C4-2B (cell line): Measurements from ENCODE around the gene KRT37.

Experiments
- H3K27ac ChIP-seq: fragments of 450-650 bp; 2 replicates; pipeline ENCODE4 v1.5.1; 2017
- CTCF ChIP-seq: fragments of 450-650 bp; conservative IDR thresholded peaks from 2 replicates; pipeline ENCODE4 v1.5.1; 2017; ENCODE audit warnings: mild to moderate bottlenecking
- ZFX ChIP-seq: fragments of 450-650 bp; IDR thresholded peaks from 2 replicates; pipeline ENCODE4 v1.6.1; 2017

The KRT37 gene

GRCh38 chr17:41421617-41422016 is 2.8 kb downstream of the KRT37 start:
- TF ChIP-seq CTCF: no peak
- TF ChIP-seq ZFX: no peak
- no peak overlapping the region for H3K27ac ChIP-seq

DNA sequence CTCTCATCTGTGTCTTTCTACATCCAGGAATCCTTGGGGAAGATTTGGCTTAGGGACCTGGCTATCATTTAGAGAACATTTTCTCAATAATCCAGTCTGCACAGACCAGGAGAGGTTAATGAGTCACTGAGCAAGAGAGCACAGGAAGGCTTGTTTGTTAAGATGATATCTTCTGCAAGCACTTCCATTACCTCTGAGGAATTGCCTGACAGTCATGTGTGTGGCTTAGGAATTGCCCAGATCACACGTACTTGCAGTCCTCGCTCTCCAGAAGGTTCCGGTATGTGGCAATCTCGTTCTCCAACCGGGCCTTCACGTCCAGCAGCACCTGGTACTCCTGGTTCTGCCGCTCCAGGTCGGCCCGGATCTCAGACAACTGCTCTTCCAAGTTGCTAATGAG is 3.3 kb downstream of the KRT37 start:
- TF ChIP-seq CTCF: no peak

DNA sequence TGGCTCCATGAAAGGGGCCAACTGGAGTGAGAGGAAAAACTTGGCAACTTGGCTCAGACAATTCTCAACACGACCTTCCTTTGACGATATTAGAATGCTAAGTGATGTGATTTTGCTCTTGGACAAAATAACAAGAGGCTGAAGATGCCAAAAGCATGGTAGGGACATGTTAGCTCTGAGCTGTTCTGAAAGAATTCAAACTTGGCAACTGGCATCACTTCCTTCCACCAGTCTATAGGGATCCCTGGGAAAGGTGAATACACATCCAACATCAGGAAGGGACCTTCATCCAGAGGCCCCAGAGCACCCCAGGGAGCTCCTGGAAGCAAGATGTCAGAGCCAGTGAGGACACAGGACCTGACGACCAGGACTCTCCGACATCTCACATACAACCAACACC is 4.3 kb downstream of the KRT37 start:
- no peak overlapping the region for H3K27ac ChIP-seq
- TF ChIP-seq ZFX (no peak), CTCF (no peak)

More for the DNA sequence above, 3.3 kb downstream of the KRT37 start:
- no peak overlapping the region for H3K27ac ChIP-seq

DNA sequence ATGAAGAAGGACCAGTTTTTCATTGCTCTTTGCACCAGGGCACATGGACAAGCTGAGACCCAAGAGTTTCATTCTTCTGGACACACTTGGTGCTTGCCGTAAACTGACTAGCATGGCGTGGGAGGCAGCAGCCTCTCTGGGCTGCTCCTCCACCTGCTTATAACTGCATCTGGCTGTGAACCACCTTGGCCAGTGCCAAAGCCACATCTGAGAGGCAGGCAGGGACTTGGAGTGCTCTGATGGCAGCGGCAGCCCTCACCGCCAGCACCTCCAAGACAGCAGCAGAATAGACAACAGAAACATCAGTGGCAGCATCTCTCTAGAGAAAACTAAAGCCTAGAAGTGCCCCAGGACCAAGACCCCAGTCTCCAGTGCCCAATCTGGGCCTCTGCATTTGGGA is 4.7 kb downstream of the KRT37 start:
- H3K27ac ChIP-seq: no peak overlapping the region
- TF ChIP-seq ZFX (no peak), CTCF (no peak)

- TF ChIP-seq CTCF: no peak
- no peak for TF ChIP-seq ZFX
- H3K27ac ChIP-seq: no peak overlapping the region
These were observed 6.1 kb downstream of the KRT37 start for GRCh38 chr17:41418116-41418860.

- TF ChIP-seq CTCF (peak; percentile 88), ZFX (no peak)
- H3K27ac ChIP-seq: no peak overlapping the region
These were observed 6.8 kb downstream of the KRT37 start for GRCh38 chr17:41417576-41418015.

GRCh38 chr17:41417127-41417526 is 7.3 kb downstream of the KRT37 start:
- H3K27ac ChIP-seq: no peak overlapping the region
- no peak for TF ChIP-seq CTCF
- no peak for TF ChIP-seq ZFX
